Activated T-helper 9 cell treated with anti-CD3 and anti-CD28 coated beads, Interleukin-2, amount 50 U/mL, for 16 hours (primary cell): Measurements from ENCODE around the gene ZIC2.

Source experiments
- DNase-seq: peaks from one replicate; pipeline ENCODE4 v3.0.0-alpha.2; 2020; ENCODE audit warnings: low read depth

ZIC2 gene

DNA sequence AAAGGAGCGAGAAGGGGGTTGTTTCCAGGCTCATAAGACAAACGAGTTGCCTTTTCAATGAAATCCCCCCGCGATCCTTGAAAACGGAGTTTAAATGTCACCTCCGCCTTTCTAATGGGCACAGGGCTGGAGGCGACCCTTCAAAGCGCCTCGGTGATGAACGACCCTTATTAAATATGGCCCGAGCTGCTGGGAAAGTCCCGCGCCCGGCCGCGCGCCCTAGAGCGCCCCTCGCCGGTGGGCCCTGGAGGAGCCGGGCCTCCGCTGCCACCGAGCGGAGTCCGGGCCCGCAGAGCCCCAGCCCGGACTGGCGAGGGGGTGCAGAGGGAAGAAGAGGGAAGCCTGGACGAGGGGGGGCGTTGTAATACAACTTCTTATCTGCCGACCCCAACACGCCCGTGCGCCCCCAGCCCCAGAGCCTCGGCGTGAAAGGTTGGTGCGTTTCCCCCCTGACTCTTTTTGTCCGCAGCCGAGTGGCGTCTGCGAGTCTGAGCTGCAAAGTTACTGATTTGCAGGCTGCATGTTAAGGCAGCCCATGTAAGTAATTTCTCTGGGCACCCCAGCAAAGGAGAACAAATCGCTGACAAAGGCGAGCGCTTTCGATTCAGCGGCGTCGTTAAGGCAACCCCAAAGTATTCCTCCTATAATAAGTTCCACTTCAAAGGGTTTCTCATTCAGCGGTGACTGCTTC lies 21.9 kb upstream of the ZIC2 start:
- no peak for DNase-seq

DNA sequence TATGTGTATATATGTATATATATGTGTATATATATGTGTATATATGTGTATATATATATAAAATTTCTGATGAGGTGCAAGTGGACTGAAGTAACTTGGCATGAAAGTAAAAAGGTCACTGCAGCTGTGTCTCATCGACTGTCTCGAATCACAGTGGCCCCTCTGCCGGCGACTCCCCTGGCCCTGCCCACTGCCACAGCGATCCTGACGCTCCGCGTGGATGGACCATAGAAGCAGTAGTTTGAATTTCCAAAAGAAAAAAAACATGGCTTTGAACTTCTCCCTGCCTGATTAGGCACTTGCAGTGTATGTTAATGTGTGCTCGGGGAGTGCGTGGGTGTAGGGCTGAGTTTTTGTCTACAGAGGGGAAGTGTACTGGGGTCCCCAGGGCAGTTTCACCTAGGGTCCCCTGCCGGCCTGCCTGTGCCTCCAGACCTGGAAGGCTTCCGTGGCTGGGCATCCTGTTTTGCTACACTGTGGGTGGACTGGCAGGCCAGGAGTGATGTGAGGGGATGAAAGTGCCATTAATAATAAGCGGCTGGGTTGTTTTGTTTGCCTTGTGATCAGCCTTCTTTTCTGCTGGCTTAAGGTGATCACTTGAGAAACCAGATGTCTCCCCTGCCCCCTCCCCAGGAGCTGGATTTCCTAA lies 20.8 kb upstream of the ZIC2 start:
- no peak for DNase-seq

DNA sequence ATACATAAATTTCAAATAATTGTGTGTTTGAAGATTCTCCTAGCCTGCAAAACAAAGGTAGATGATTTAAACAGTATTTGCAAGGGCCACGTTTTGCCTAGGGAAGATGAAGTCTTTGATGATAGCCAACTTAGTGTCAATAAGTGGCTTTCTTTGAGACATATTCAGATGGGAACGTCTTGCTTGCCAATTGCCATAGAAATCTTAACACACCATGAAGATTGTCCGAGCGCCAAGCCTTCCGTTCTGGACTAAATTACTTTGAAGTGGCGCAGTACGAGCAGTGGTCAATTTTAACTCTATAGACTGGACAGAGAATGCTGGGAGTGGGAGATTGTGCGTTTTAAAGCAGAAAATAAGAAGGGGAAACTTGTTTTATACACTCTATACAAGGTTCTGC lies 19.9 kb upstream of the ZIC2 start:
- no peak for DNase-seq

DNA sequence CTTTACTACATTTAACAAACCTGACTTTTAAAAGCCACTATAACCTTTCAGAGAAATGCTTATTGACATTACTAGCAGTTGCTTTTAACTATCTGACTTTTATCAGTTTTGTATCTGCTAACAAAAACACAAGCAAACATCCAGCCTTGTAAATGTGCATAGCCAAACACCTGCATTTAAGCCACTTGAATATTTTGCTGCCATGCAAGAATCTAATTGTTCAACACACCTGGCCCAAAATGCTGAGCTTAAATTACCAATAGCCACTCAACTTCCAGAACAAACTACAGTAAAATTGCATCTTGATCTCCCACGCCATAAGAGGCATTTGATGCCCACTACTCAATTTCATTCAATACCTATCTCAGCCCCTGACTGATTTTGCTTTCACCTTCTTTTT lies 19.3 kb upstream of the ZIC2 start:
- DNase-seq: no peak

DNA sequence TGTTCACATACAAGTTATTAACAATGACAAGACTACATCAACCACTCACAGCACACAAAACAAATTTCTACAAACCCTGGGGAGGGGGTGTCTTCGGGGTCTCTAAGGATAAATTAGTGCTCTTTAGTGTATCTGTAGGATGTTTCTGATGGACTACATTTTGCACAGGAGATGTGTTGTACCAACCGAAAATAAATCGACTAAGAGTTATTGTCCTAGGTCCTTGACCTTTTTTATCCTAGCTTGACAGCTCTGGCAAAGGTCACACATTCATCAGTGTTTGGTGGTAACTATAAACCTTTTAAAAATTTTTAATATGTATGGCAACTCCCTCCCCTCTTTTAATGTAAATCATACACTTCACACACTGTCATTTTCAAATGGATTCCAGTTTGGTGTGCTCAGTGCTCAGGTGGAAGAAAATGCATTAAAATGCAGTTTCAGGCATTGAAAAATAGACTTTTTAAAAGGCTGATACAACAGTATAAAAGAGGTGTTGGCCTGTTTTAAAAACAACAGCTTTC lies 17.7 kb upstream of the ZIC2 start:
- no peak for DNase-seq

DNA sequence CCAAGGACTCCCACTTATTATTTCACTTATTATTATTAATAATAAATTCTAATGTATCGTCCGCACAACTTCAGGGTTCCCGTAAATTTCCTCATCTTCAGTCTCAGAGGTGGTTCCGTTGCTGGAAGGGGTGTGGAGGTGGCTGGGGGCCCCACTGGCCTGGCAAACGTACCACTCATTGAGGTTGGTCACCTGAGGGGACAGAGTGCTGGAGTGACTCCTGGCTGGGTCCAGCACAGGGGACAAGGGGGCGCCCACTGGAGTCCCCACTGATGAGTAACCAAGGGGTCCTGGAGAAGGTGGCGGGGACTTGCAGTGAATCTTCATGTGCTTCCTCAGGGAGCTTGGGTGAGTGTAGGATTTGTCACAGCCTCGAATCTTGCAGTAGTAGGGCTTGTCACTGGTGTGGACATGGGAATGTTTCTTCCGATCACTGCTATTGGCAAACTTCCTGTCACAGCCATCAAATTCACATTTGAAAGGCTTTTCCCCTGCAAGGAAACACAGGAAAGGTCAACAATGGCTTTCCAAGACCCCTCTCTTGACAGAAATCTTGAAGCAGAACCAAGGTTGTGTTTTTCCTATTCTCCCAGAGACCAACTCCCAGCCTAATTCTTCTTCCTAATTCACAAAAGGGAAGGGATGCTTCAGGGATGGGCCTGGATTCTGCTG lies 16.1 kb upstream of the ZIC2 start:
- DNase-seq: no peak

DNA sequence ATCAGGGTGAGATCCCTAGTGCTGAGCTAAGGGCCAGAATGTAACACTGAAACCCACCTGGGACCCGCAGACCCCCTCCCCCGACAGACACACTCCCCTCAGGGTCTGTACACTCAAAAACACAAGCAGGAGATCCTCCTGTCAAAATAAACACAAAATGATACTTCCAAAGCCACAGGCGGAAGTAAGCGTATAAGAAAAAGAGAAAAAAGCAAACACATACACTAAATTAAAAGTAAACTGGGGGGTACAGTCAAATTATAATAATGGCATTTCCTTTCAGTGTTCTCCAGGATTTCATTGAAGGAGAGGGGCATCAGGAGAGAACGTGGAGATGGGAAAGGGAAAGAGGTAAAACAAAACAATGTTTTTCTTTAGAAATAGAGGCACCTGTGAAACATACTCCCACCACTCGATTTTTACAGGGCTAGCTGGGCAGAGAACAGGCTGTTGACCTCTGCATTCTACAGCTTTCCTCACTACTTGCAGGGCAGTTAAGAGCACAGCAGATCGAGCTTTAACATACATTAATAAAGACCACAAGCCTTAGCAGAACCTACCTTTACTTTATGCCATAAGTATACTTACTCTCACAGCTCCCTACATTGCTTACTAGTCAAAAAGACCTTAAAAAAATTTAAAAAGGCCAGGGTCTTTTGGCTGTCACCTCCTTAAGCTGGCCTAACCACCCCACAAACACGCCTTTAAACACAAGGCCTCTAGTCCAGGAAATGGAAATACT lies 15.3 kb upstream of the ZIC2 start:
- DNase-seq: no peak

DNA sequence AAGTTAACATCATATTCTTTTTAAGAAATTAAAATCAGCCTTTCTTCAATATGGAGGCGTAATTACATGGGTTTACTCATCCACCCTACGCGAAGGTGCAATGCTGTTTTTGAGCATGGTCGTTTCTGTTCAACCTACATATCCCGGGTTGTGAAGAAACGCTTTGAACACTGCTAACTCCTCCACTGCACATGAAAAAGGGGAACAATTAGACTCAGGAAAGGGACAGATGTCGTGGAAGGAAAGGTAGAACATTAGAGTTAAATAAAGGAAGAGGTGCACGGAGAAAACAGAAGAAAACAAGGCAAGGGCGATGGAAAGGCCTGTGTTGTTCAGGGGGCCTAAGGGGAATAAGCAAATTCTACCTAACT lies 14.1 kb upstream of the ZIC2 start:
- DNase-seq: no peak

DNA sequence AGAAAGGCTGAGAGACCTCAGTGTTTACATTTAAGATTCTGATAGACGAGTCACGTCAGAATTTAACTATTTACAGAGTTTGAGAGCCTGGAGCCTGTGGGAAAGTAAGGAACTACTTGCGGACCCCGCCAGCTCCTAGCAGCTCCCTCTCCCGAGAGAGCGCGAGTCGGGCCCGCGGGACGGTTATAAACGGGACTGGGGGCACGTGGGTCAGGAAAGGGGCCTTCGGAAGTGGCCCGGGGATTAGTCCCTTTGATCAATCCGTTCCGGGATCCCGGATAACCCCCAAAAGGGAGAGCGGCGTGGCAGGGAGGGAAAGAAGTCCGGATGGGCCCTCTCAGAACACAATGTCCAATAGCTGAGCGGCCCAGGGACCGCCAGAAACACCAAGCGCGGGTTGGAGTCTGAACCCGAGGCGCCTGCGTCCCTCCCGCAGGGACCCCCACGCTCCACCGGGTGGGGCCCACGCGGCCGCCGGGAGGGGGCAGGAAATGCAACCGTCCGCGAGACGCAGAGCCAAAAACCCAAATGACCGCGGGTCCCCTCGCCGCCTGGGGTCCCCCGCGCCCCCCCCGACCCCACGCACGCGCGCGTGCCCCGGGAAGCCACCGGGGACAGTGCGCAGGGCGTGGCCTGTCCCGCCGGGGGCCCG lies 13.6 kb upstream of the ZIC2 start:
- no peak for DNase-seq

DNA sequence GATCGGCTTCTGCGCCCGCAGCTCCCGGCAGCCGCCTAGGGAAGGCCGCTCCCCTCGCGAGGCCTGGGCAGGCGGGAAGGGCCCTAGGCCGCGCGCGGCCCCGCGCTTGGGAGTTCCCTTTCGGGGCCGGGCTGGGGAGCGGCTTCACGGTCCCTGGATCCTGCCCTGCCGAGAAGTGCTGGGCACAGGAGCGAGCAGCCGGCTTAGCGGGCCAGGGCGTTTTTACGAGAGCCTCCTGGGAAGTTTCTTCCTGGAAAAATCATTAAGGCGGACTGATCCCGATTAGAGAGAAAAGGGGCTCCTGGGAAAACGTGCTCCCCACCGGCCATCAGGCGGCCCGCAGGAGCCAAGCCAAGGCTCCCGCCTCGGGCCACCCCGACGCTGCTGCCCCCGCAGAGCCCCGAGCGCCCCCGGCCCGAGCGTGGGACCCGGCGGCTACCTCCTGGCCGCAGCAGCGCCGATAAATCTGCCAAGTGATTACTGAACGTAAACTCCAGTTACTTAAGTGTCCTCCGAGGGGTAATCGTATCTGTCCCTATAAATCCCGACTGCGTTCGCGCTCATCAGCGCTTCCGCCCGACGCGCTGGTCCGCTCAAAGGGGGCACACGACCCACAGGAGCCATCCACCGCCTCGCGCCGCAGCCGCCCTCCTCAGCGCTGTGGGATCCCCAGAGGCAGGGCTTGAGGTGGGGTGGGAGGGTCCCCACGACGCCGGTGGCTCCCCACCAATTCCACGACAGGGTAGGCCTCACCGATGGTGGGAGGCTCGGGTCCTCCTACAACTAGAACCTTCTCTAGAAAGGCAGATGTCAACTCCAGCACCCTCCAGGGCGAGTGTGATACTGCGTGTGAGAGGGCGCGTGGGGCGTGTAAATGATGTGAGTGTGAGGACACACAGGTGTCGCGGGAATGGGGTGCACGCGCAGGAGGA lies 12.8 kb upstream of the ZIC2 start:
- no peak for DNase-seq

DNA sequence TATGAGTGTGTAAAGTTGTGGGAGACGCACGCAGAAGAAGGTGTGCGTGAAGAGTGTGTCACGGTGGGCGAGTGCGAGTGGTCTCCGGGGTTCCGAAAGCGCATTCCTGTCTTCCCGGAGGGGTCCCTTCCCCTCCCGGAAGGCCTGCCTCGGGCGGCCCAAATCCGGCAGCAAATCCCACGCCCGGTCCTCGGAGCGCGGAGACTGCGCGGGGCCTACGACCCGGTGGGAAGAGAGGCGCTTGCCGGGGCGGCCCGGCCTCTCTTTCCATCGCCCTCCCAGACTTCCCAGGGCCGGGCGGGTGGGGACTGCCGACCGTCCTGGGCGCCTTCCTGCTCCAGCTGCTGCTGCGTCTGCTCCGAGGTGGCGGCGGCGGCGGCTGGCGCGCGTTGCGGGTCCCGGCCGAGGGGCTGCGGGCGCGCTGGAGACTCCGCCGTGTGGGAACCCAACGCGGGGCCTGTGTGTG lies 12.1 kb upstream of the ZIC2 start:
- DNase-seq: no peak

DNA sequence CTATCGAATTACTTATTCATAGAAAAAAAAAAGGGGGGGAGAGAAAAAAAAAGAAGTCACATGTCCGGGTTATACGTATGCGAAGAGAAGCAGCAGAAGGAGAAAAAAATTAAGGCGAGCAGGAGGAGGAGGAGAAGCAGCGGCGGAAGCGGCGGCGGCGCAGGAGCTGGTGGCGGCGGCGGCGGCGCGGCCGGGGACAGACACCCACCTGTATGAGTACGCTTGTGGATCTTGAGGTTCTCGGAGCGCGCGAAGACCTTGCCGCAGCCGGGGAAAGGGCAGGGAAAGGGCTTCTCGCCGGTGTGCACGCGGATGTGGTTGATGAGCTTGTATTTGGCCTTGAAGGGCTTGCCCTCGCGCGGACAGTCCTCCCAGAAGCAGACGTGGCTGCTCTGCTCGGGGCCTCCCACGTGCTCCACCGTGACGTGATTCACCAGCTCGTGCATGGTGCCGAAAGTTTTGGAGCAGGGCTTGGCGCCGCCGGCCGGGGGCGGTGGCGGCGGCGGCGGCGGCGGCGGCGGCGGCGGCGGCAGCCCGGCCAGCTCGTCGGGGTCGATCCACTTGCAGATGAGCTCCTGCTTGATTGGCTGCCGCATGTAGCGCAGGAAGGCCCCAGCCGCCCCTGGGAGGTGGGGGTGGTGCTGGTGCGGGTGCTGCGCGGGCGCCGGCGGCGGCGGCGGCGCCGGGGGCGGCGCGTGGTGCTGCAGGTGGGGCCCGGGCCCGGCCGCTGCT lies 11.5 kb upstream of the ZIC2 start:
- DNase-seq: no peak

DNA sequence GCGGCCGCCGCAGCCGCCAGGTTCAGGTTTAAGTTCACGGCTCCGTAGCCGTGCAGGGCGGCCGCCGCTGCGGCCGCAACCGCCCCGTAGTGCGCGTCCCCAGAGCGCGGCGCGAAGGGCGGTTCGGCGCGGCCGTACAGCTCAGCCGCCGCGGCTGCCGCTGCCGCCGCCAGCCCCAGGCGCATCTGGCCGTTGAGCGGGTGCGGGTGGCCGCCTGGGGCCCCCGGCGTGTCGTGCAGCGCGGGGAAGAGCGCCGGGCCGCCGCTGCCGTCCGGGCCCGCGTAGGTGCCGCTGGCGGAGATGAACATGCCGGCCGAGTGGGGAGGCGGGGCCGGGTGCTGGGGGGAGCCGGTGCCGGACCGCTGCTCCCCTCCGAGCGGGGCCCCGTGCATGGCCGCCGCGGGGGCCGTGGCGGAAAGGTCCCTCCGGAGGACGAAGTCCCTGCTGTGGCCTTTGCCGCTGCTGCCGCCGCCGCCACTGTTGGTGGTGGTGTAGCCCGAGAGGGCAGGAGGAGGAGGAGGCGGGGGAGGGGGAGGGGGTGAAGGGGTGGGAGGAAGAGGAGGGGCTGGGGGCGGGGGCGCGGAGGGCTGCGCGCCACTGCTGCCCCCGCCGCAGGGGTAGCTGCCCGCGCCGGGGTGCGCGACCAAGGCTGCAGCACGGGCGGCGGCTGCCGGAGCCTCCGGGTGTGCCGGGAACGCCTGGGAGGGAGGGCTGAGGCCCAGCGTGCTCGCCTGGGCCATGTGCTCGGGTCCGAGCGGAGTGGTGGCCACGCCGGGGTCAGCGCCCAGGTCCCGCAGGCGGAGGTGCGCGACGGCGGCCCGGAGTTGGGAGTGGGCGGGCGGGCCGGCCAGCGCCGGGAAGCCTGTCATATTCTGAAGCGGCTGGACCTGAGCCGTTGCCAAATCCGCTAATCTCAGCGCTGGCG lies 10.7 kb upstream of the ZIC2 start:
- no peak for DNase-seq

DNA sequence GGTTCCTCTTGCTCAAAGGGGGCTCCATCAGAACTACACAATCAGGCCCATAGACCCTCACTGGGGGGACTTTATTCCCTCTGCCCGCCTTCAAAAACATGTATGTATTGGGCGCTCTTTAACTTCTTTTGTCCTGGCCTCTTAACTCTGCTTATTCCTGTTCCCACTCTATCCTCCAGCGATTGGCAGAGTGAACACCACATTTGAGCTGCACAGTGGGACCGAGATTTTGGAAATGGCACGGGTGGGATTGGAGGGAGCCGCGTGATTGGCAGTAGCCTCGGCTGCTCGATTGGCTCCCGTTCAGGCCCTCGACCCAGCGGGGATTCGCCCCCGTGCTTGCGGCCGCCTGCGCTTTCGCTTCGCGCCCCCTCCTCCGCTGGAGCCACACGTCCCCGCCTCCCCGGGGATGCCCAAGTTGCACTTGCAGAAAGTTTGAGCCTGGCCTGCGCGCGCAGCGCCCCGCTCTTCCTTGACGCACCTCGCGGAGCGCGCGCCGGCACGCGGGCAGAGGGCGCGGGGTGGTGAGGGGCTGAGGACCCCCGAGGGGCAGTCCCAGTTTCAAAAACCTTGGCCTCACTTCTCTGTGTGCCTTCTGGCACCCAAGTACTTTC lies 9.9 kb upstream of the ZIC2 start, which contains the start of gene ZIC5:
ZIC5 (minus strand) TSS at position 192 of the 614 bp plus-strand sequence; CDS start at position 28, 164 bp downstream.
- no peak for DNase-seq

DNA sequence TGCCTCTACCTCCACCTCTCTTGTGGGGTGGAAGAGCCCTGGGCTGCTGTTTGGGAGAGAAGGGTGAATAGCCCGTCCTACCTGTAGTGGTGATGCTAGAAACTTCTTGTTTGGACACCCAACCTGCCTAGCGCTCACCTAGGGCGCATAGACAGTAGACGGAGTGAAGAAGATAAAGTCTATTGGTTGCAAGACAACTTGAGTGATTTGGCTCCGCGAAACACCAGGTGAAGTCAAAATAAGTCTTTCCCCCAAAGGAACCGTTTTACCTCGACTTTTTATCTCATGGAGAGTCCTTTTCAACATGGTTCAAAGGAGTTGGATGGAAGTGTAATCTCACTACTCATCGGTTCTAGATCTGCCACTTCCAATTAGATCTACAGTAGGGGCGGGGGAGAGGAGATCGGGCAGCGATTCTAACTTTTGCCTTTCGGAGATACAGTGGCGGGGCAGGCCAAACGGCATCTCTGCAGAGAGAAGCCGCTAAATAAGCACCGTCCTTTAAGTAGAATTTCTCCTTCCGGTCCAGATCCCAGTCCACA lies 9.3 kb upstream of the ZIC2 start:
- DNase-seq: no peak

DNA sequence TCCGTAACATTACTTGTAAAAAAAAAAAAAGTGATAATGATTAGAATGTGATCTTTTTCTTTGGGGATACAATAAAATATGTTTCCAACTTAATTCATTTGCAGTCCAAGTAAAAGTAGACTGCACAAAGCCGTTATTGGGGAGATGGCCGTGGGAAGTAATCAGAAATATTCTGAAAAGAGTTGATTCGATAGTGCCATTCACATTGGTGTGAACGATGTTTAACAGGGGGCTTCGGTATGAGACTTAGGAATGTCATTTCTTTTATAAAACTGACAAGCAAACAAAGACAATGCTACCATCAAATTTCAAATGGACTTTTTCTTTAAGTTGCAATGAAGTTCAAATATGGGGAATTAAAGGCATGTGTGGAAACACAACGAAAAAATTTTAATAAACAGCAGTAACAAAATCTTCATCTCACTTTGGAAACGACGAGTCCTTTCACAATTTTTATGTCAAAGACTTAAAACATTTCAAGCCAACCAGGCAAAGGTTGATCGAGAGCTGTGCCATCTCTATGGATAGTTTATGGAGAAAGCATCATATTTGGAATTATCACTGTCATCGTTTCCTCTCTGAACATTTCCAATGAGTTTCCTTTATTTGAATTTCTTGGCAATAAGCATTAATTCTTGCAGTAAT lies 8.3 kb upstream of the ZIC2 start:
- DNase-seq: no peak

DNA sequence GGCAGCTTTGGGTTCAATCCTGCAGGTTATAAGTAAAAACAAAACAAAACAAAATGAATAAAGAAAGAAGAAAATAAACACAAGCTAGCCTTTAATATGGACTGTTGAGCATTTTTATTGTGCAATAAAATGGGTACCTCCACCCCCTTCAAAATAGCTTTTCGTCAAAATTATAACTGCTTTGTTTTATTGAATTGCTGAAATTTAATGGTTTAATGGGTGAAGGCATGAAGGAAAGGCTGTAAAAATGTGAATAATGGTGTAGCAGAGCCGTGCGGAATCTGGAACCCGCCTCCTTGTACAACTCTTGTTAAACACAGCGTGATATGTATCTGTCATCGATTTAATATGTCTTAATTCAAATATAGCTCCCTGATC lies 7.8 kb upstream of the ZIC2 start:
- DNase-seq: no peak
